Cardiac muscle cell (in vitro differentiated cells and primary cell): ENCODE data around the gene MAU2. TPM values are rescaled to one million over a fixed set of nuclear protein-coding genes. Genes with fewer than 3 reads are reported as not detected.

Source experiments
- DNase-seq, 2 donors: peaks; one replicate each; pipeline versions ENCODE4 v3.0.0 to v3.0.0-alpha.2; 2010 to 2017; ENCODE audit warnings: low read depth in 1 of 2, low spot score in 1 of 2
- H3K27ac ChIP-seq: fragments of 200-600 bp; sonication (generic); 2 replicates; pipeline ENCODE4 v1.5.1; 2016
- H3K27me3 ChIP-seq: fragments of 200-600 bp; sonication (generic); 2 replicates; pipeline ENCODE4 v1.6.0; 2016; ENCODE audit warnings: control low read depth
- H3K36me3 ChIP-seq: fragments of 200-600 bp; sonication (generic); 2 replicates; pipeline ENCODE4 v1.5.1; 2016; ENCODE audit warnings: control low read depth
- H3K4me1 ChIP-seq: fragments of 200-600 bp; sonication (generic); 2 replicates; pipeline ENCODE4 v1.8.1; 2017; ENCODE audit warnings: low read depth, mild to moderate bottlenecking, mixed run types
- H3K4me3 ChIP-seq: fragments of 200-600 bp; sonication (generic); 2 replicates; pipeline ENCODE4 v1.5.1; 2016; ENCODE audit warnings: mild to moderate bottlenecking
- H3K9me3 ChIP-seq: fragments of 200-600 bp; sonication (generic); 2 replicates; pipeline ENCODE4 v1.5.1; 2017; ENCODE audit warnings: low read depth, mild to moderate bottlenecking, control low read depth
- polyA plus RNA-seq: library from polyadenylated mRNA; unstranded; fragments of >200 nt; fragmentation: Nextera tagmentation; extraction: Ambion mirVana; gene quantifications from 2 replicates; pipeline ENCODE4 v1.2.1, GENCODE V29; 2016
- total RNA-seq: library from RNA; depleted of rRNA; stranded (reverse); fragments of >200 nt; gene quantifications from 2 replicates; pipeline ENCODE4 v1.2.3, GENCODE V29; 2016
- TF ChIP-seq, protein P1 (sequence below): IDR thresholded peaks from 2 replicates; pipeline ENCODE4 v1.5.1; 2012; ENCODE audit warnings: low read depth, mild to moderate bottlenecking, low read length

The MAU2 gene
- total and polyA plus RNA-seq, 2 experiments from 2014 or later = 43.6 to 78.5 TPM

DNA sequence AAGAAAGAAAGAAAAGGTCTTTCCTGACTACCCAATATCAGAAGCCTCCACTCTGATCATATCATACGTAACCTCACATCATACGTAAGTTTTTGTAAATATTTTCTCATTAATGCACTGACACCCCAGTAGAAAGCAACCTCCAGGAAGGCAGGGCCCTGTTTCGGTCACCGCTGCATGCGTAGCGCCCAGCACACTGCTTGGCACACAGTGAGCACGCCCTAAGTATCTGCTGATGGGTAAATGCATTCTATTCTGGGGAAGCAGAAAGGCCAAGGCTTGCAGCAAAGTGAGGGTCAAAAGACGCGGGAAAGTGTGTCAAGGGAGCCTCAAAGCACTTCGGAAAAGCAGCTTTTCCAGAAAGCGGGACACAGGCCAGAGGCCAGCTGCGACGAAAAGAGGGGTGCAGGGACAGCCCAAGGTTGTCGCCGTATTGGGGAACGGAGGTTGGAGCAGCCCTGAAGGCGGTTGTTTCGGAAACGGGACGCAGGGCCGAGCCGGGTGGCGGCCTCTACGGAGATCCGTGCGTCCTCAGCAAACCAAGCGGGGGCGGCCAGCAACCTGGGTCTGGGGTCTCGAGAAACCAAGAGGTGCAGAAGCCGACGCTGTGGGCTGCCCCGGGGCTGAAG, 783 bp upstream of the MAU2 start:
- TF ChIP-seq, protein P1, sequence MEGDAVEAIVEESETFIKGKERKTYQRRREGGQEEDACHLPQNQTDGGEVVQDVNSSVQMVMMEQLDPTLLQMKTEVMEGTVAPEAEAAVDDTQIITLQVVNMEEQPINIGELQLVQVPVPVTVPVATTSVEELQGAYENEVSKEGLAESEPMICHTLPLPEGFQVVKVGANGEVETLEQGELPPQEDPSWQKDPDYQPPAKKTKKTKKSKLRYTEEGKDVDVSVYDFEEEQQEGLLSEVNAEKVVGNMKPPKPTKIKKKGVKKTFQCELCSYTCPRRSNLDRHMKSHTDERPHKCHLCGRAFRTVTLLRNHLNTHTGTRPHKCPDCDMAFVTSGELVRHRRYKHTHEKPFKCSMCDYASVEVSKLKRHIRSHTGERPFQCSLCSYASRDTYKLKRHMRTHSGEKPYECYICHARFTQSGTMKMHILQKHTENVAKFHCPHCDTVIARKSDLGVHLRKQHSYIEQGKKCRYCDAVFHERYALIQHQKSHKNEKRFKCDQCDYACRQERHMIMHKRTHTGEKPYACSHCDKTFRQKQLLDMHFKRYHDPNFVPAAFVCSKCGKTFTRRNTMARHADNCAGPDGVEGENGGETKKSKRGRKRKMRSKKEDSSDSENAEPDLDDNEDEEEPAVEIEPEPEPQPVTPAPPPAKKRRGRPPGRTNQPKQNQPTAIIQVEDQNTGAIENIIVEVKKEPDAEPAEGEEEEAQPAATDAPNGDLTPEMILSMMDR = no peak
- peaks cover 19% of the 10 kb centered on the region for H3K4me1 ChIP-seq
- no peaks in the 10 kb centered on the region for H3K27me3 ChIP-seq
- no peaks in the 10 kb centered on the region for H3K9me3 ChIP-seq
- H3K4me3 ChIP-seq = peak overlapping the region; percentile 90
- no peak for DNase-seq
- peak overlapping the region; percentile 98 for H3K27ac ChIP-seq
- peaks cover 15% of the 10 kb centered on the region for H3K36me3 ChIP-seq

DNA sequence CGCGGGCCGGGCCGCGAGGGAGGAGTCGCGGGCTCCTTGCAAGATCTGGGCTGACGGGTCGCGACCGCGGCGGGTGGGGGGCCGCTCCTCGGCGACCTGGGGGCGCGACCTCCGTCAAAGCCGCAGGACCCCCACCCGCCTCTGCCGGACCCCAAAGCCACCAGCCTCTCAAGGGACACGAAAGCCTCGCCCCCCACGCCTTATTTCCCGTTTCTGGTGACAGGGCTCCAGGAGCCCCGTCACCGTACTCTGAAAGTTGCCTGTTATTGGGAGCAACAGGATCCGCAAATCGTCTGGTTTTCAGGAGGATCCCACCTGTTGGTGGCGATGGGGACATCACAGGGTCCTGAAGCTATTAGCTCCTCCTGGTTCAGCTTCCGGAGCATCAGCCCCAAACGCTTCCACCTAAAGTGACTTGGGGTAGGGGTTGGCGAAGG, 530 bp downstream of the MAU2 start:
- Histone ChIP-seq H3K27me3 (no peaks in the 10 kb centered on the region), H3K9me3 (no peaks in the 10 kb centered on the region), H3K4me3 (peak overlapping the region; percentile 90), H3K27ac (peak overlapping the region; percentile 98), H3K36me3 (peaks cover 20% of the 10 kb centered on the region), H3K4me1 (peaks cover 19% of the 10 kb centered on the region)
- DNase-seq = peak in 1 of 2 donors; percentile 44
- TF ChIP-seq, protein P1 = no peak

DNA sequence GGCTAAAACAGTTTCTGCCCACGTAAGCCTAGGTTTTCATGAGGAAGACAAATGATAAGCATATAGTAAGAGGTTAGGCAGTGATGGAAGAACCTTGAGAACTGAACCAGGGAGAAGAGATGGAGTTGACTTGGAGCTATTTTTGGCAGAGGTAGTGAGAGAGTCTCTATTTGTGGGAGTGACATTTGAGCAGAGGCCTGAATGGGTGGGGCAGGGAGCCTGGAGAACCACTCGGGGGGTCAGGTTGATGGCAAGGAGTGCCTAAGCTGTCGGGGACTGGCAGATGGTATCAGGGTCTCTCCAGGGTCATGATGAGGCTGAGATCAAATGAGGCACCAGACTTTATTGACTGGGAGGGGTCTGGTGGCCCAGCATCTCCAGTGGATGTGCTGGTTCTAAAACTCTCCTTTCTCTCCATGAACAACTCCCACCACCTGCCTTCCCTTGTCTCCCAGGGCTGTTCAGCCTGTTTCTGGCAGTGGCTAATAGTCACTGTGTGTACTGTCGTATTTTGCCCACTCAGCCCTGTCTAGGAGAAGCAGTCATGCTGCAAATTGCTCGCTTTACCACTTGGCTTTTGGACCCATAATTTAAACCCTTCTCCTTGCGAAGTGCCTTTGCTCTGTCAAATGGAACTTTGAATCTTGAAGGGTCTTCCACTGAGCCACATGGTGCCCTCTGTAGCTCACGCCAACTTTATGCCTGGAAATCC, 3.6 kb downstream of the MAU2 start:
- Histone ChIP-seq H3K4me1 (peaks cover 18% of the 10 kb centered on the region), H3K9me3 (no peaks in the 10 kb centered on the region), H3K27ac (peak overlapping the region; percentile 26), H3K27me3 (no peaks in the 10 kb centered on the region), H3K4me3 (no peak overlapping the region), H3K36me3 (peaks cover 19% of the 10 kb centered on the region)
- no peak for DNase-seq
- TF ChIP-seq, protein P1 = no peak

DNA sequence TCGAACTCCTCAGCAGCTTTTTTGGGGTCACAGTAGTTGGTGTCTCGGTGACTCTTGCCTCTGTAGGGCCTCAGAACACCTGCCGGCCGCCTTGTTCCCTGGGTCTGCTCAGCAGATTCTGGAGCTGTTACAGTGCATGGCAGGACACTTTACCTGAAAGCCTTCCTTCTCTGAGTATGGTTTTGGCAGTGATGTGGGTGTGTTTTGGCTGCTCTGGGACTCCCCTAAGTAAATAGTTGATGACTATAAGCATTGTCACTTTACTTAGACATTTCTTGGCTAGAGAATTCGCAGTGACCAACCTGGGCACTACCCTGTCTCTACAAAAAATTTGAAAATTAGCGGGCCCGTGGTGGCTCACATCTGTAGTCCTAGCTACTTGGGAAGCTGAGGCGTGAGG, 7.0 kb downstream of the MAU2 start:
- no peaks in the 10 kb centered on the region for H3K9me3 ChIP-seq
- TF ChIP-seq, protein P1 = no peak
- peaks cover 27% of the 10 kb centered on the region for H3K36me3 ChIP-seq
- H3K4me1 ChIP-seq = peaks cover 8% of the 10 kb centered on the region
- no peak for DNase-seq
- no peak overlapping the region for H3K27ac ChIP-seq
- no peaks in the 10 kb centered on the region for H3K27me3 ChIP-seq
- no peak overlapping the region for H3K4me3 ChIP-seq

DNA sequence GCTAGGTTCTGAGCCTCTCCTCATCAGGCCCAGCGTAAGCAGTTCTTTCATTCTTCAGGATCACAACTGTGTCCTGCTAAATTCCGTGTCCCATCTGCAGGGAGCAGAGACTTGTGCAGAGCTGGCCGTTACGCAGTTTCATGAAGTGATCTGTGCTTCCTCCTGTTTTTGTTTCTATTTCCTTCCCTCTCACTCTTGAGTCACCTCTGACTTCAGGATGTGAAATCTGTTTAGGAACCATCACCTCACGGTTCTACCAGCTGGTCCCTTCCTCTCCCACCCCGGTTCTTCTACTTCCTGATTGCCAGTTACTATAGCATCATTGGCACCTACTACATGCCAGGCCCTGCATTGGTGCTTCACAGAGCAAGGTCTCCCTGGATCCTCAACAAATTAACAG, 8.5 kb downstream of the MAU2 start:
- TF ChIP-seq, protein P1 = no peak
- DNase-seq = no peak
- Histone ChIP-seq H3K36me3 (peaks cover 20% of the 10 kb centered on the region), H3K27me3 (no peaks in the 10 kb centered on the region), H3K27ac (no peak overlapping the region), H3K9me3 (no peaks in the 10 kb centered on the region), H3K4me3 (no peak overlapping the region), H3K4me1 (peaks cover under 1% of the 10 kb centered on the region)
